Activated naive CD4-positive, alpha-beta T cell treated with Interleukin-2 at 50 U/mL for 16 hours (primary cell): ENCODE data around the gene LGALS3.
"Not testable (repeated sequence)": the region's sequence is repeated elsewhere in the genome, so short reads cannot be mapped to it uniquely, and the experiment has no call there.

Experiments used
- DNase-seq: peaks from one replicate; pipeline ENCODE4 v3.0.0-alpha.2; 2020

LGALS3 gene

DNA sequence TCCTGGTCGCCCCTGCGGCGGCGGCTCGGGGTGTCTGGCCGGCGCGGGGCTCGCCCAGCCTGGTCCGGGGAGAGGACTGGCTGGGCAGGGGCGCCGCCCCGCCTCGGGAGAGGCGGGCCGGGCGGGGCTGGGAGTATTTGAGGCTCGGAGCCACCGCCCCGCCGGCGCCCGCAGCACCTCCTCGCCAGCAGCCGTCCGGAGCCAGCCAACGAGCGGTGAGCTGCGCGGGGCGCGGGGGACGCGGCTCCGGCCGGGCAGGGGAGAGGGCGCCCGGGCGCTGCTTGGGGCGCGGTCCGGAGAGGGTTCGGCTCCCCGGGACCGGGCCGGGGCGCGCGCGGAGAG, at the start of gene LGALS3:
Gene LGALS3, plus strand, starts transcription at position 167 of the 342 bp plus-strand sequence. CDS start 8,122 bp downstream, outside the sequence.
- peak; percentile 46 for DNase-seq

DNA sequence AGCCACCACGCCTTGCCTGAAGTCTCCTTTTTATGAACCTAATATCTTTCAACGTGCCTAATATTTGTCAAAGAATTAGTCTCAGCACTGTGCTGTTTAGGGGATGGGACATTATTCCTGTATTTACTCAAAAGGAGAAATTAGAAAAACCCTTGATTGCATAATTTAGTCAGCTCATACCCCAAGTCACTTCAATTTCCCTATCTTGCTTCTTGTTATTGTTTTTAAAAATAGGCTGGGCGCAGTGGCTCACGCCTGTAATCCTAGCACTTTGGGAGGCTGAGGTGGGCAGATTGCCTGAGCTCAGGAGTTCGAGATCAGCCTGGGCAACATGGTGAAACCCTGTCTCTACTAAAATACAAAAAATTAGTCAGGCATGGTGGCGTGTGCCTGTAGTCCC, 49.1 kb upstream of the LGALS3 start:
- not testable (repeated sequence) for DNase-seq

DNA sequence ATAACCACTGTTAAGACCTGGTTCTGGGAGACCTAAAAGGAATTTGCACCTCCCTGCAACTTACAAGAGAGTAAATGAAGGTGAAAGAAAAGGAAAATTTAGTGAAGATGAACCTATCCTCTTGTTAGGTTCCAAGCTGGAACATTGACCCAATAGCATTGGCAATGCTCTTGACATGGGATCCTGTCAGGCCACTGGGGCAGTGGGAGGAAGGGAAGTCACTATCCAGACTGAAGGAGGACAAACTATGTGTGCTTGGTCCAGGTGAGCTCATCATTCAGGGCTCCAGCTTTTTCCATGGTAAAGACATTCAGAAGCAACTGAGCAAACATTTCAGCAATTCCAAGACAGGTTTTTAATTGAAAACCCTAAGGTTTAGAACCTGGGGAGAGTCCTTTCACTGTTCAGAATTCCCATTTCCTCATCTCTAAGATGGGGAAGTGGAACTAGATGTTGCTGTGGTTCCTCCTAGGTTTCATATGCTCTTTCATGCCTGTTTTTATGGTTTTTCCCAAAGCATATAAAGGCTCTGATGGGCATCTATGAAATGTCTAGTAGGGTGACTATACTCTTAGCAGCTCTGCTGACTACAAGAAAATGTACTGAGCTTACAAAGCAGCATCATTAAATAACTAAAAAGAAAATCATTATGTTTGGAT, 44.5 kb upstream of the LGALS3 start:
- DNase-seq, result no peak

DNA sequence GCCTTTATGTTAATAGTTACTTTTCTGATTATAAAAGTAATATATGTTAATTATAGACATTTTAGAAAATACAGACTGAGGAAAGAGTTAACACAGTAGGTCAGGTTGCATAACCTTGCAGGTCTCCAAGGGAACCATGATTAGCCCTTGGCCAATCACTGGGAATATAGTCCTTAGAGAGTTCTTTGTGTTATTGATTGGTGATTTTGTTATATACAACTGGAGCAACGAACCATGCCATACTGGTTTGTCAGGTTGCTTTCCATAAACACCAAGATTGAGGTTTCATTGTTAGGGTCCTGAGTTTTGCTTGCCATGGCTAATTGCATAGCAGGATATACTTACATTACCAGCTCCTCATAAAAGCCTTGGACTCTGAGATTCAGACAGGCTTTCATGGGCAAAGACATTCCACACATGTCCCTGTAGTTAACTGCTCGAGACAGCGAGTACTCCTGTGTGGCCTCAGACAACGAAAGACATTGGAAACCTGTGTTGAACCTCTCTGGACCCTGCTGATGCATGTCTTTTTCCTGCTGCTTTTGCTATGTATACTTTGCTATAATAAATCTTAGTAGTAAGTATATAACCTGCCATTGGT, 43.9 kb upstream of the LGALS3 start:
- no peak for DNase-seq

DNA sequence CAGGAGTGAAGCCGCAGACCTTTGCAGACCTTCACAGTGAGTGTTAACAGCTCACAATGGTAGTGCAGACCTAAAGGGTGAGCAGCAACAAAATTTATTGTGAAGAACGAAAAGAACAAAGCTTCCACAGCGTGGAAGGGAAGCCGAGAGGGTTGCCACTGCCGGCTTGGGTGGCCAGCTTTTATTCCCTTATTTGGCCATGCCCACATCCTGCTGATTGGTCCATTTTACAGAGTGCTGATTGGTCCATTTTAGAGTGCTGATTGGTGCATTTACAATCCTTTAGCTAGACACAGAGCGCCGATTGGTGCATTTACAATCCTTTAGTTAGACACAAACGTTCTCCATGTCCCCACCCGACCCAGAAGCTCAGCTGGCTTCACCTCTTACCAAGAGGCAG, 42.1 kb upstream of the LGALS3 start:
- no peak for DNase-seq

DNA sequence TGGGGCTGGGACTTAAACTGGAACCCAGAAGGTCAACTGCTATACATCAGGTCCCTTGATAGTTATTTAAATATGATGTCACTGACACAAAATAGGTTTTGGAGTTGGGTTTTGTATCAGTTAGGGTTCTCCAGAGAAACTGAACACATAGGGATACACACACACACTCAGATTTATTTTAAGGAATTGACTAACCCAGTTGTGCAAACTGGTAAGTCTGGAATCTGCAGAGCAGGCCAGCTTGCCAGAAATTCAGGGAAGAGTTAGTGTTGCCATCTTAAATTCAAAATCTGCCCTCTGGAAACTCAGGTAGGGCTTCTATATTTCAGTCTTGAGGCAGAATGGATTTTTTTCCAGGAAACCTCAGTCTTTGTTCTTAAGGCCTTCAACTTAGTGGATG, 40.7 kb upstream of the LGALS3 start:
- no peak for DNase-seq

DNA sequence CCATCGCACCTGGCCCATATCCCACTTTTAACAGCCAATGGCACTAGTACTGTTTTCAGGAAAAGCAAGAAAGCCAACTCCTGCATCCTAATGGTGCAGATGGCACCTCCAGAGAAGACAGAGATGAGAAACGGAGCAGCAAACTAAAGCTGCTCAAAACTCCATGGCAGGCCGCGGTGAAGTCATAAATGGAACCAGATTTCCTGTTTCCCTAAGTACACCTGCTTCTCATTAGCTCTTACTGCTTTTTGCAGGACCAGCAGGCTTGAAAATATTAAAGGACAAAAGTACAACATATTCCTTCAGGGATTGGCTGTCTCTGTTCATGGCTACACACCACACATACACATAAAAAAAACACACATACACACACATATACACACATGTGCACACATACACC, 36.7 kb upstream of the LGALS3 start:
- no peak for DNase-seq

DNA sequence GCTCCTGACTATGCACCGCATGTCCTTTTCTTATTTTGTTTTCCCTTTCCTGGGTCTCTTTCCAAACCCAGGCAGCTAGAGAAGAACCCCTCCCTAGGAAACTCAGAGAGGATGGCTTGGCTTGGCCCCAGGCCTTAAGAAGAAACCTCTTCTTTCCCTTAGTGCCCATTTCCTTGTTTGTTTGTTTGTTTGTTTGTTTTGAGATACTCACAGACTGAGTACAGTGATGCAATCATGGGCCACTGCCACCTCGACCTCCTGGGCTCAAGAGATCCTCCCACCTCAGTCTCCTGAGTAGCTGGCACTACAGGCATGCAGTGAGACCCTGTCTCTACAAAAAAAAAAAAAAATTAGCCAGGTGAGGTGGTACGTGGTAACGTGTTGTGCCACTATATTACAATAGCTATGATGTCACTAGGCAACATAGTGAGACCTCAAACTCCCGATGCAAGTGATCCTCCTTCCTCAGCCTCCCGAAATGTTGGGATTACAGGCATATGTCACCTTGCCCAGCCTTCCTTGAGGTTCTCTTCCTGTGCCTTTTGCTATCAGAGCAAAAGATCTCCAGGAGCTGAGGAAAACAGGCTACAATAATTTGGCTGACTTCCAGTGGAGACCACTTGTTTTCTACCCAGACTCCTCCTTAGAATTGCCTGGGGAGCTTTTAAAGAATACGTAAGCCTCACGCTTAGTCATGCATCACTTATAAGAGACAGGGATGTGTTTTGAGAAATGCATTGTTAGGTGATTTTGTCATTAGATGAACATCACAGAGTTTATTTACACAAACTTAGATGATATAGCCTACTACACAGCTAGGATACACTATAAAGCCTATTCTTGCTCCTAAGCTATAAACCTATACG, 34.5 kb upstream of the LGALS3 start:
- no peak for DNase-seq

DNA sequence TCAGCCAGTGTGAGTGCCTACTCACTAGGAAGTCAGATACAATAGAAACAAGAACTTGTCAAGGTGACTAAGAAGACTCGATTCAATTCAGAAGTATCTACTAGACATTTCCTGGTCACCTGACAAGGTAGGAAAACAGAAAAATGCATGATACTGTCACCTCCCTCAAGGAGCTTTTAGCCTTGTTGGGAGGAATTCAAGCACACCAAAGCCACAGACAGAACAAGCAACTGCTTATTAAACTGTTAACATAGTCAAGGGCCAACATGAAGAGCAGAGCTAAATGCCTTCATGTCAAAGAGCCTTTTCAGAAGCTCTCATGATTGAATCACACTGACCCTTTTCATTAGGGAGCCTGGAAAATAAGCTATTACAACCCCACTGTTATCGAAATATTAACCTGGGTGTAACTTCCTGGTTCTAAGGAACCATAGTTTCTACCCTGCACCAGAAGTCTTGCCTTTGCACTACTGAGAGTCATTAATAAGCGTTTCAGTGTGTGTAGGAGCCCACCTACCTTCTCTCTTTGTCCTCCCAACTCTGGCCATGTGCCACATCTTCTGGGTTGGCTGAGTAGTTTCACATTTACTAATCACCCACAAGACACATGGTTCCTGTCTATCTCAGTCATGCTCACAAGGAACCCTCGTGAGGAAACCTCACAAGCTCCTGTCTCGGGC, 31.0 kb upstream of the LGALS3 start:
- peak; percentile 69 for DNase-seq

DNA sequence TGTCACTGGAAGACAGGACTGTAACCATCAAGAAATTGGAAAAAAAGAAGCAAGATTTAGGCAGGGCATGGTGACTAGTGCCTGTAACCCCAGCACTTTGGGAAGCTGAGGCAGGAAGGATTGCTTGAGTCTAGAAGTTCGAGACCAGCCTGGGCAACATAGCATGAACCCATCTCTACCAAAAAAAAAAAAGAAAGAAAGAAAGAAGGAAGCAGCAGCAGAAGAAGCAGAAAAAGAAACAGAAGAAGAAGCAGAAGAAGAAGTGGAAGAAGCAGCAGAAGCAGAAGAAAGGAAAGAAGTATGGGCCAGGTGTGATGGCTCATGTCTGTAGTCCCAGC, 30.5 kb upstream of the LGALS3 start:
- no peak for DNase-seq

DNA sequence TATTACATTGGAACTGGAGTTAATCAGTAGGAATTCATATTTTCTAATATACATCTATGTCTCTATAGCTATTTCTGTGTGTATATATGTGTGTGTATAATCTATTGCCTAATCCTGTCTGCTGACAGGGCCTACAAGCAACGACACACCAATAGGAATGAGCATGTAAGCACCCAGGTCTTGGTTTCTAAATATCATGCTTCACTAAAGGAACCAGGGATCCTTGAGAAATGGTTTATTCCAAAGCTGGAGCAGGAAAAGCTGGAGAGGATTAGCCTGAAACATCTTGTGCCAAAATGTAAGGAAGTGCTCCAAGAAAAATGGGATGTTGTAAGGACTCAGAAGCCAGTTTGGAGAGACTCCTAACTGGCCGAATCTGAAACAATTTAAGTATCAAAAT, 29.3 kb upstream of the LGALS3 start:
- no peak for DNase-seq

DNA sequence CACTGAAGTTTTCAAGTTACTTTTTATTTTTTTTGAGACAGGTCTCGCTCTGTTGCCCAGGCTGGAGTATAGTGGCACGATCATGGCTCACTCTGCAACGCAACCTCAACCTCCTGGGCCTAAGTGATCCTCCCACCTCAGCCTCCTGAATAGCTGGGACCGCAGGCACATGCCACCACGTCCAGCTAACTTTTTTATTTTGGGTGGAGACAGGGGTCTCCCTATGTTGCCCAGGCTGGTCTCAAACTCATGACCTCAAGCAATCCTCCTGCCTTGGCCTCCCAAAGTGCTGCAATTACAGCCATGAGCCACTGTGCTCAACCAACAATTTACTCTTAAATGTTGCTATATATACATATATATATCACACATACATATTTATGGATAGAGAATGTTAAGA, 27.4 kb upstream of the LGALS3 start:
- DNase-seq, result no peak

DNA sequence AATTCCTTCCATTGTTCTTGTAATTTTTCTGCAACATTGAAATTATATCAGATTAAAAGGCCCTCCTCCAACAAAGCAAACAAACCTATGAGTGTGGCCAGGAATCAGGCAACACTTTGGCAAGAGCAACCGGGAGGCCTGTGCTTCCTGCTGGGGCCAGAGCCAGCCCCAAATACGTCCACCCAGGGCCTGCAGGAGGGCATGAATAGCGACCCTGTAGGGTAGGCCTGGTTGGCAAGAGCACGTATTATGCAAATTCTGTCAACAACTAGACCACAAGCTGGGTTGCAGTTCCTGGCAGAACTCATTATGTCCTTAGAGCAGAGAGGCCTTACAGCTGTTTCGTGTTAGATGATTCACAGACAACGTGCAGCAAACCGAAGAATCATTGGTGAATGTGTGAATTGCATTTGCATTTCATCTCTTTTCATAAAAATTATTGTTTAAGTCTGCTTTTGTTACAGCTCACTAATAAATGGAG, 26.9 kb upstream of the LGALS3 start:
- peak; percentile 56 for DNase-seq

DNA sequence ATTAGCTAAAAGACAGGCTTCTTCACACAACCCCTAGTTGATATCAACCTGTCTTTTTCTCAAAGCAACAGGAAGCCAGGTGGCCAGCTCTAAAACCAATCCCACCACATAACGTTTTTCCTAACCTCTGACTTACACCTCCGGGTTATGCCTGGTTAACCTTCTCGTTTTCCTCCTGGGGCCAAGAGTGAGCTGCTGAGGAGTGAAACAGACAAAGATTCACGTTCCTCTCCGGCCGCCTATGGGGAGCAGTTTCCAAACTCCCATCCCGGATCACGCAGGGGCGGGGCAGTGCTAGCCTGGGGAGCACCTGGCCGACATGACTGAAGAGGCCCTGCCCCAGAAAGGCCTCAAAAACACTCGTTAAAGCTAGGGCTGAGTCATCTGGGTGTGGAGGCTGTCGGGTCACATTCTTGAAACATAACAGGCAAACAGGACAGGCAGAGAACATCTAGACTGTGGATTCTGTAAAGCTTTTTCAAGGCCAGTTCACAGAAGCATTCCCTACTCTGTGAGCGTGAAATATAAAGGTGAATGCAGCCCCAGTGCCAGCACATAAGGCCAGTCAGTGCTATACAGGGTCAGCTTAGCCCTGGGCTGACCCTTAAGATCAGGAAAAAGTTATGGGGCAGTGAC, 25.9 kb upstream of the LGALS3 start:
- DNase-seq, result peak; percentile 65

DNA sequence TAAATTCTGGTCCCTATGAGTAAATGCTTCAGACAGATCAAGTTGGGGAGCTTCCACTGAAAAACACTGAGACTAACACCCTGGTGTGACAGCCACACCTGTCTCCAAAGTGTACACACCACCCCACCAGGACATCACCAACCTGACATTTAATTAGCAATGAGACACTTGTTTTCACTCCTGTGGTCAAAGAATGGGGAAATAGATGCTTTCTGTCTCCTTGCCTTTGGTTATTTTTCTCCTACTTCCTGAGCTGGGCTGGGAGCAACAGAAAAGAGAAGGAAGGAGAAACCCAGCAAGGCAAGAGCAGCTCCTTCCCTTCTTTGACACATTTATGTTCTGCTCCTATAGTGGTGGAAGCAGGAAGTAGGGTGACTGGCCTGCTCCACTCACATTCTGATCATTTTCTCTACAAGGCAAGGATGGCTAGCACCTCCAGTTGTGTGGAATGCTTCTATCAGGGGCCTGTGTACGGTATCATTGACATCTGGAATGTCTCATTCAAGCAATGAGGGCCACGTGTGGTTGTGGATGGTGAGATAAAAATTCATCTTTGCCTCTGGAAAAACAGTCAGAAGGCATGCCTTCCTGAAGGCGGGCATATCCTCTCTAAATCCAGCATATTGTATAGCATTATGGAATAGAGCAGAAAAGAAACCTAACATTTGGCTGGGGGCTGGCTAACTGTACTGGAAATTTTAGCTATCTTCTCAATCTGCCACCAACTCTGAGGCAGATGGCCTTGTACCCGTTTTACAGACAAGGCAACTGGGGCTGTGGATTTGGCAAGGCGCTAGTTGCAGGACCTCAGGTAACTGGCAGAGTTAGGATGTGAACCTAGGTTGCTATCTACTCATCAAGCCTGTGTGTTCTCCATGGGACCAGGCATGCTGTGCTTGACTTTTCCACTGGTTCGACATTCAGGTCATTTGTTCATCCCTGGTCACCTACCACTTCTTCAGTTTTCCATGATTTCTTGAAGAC, 24.8 kb upstream of the LGALS3 start:
- no peak for DNase-seq

DNA sequence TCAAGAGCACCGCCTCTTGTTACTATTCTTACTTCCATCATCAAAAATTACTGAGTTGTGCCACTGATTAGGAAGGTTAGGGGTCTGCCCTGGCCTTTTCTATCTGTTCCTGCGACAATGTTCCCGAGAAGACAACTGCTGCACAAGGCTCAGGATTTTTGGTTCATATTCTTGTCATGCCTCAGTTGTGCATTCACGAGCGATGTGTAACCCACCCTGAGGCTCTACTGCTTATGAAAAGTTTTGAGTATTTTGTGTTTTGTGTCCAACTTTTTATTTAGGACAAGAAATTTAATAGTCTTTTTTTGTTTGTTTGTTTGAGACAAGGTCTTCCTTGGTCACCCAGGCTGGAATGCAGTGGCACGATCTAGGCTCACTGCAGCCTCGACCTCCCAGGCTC, 23.1 kb upstream of the LGALS3 start:
- DNase-seq, result no peak

DNA sequence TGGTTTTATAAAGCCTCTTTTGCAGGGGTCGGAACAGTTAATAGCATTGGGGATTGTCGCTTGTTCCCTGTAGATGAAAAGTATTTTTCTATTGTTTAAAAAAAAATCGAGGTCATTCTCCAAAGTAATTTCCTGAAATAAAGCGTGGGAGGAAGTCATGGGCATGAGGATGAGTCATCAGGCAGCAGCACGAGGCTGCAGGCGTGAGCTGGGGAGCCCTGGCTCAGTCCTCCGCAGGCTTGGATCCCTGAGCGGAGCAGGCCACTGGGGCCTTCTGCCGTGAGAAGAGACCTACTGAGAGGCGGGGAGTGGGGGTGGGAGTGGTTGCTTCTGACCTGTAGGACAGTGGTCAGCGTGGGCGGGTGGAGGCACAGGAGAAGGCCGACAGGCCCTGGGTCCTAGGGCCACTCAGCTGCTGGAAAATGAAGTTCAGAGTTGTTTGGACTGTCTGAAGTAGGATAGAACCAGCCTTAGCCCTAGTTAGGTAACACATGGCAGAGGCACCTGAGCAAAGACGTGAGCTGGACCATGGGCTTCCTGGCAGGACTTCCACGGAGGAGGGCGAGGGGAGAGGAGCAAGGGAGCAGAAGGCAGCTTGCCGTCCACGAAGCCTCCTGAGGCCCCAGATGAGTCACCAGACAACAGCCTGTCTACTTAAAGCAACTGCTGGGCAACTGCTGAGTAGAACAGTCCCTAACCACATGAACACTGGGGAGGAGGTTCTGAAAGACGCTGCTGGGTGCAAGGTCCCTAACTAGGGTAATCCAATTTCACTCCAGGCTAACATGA, 21.1 kb upstream of the LGALS3 start:
- peak; percentile 54 for DNase-seq

DNA sequence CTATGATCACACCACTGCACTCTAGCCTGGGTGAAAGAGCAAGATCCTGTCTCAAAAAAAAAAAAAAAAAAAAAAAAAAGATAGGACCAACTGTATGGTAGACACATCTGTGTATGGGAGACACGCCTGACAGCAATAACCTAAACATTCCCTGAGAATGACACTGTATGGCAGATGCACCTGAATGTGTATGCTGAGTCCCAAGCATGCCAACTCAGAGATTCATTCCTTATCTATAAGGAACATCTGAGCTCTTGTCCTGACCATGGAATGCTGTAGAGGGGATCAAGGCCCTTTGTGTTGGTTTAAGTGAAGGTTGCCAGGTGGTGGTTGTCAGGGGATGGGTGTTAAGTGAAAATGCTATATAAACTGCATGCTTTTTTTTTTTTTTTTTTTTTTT, 19.2 kb upstream of the LGALS3 start:
- no peak for DNase-seq

DNA sequence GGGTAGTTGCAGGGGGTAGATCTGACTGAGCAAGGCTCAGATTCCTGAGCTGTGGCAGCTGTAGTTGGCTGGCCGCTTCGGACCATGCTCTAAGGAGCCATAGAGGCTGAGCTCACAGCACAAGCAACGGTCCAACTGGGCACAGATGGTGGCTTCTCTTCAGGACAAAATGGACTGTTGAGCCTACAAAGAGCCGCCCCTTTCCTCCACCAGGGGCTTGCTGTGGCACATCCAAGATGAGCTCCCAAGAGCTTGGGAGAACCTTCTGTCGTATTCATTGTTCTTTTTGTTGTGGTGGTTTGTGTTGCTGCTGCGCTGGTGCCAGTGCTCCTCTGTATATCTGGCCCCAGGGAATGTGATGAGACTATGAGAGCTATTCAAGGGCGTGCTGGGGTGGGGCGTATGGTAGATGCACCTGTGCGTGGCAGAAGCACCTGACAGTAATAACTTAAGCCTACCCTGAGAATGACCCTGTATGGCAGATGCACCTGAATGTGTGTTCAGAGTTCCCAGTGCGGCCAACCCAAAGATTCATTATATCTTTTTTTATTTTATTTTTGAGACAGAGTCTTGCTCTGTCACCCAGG, 17.8 kb upstream of the LGALS3 start:
- DNase-seq, result no peak

DNA sequence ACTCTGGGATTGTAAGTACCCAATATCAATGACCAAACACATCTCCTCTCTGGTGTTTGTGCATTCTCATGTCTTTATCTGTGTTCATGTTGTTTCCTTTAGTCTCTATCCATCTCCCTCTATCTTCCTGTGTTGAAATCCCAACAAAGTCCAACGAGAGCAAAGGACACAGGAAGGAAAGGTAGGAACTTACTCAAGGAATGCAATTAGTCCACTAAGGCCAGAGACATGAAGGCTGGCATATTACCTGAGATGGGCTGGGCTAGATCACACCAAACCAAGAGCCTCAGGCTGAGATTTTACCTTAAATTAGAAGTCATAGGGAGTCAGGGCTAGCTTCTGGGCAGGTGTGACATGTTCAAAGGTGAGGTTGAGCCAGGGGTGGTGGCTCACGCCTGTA, 14.3 kb upstream of the LGALS3 start:
- DNase-seq, result no peak

DNA sequence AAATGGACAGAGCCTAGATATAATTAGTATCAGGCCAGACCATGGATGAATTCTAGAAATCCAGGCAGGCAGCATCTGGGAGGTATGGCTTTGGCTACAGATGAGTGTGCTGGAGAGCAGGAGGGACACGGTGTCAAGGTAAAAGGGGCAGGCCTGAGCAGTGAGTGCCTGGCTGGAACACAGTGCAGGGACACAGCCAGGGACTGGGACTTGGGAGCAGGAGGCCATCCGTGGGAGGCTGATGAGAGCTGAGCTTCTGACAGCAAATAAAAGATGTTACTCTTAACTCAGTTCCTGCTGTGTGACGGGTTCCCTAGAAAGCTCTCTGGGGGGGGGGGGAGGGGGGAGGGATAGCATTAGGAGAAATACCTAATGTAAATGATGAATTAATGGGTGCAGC, 13.6 kb upstream of the LGALS3 start:
- DNase-seq, result no peak
